HG02943 (cell line): Measurements from ENCODE around the gene ADARB1.

ENCODE experiments used
- ATAC-seq: cut with Tn5 transposase; IDR thresholded peaks from one replicate; pipeline ENCODE4 v1.9.1; 2021; ENCODE audit warnings: mild to moderate bottlenecking, low read depth, moderate library complexity; ENCODE audit not compliant: unreplicated experiment

Gene ADARB1

GRCh38 chr21:45257673-45258341 lies 183.4 kb downstream of the ADARB1 start:
- ATAC-seq: no peak

GRCh38 chr21:45258466-45258865 lies 184.1 kb downstream of the ADARB1 start:
- no peak for ATAC-seq

- no peak for ATAC-seq
Measured at GRCh38 chr21:45259206-45259840, 184.9 kb downstream of the ADARB1 start.

DNA sequence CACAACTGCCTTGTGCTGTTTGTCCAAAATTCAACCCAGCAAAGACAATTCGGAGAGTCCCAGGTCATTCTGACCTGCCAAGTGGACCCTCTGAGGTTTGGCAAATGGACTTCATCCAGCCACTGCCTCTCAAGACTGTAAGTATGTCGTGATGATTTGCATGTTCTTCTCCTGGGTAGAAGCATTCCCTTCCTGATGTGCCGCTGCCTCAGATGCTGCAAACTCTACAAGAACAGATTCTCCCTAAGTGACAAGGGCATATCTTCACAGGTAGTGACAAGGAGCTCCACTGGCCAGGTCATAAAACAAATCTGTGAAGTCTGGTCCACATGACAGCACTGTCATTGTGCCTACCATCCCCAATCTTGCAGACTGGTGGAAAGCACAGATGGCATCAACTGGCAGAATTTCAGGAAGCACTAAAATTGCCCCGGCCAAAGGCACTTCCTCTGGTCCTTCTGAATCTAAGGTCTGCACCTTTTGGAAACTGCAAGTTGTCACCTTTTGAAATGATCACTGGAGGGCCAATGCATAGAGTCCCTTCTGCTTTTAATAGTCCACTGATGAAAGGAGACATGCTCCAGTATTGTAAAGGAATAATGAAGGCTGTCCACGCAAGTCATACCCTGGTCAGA lies 185.9 kb downstream of the ADARB1 start:
- no peak for ATAC-seq

GRCh38 chr21:45261093-45261492 lies 186.7 kb downstream of the ADARB1 start:
- no peak for ATAC-seq

GRCh38 chr21:45262041-45262581 lies 187.7 kb downstream of the ADARB1 start:
- ATAC-seq: no peak

- ATAC-seq: no peak
Measured at GRCh38 chr21:45262616-45263015, 188.2 kb downstream of the ADARB1 start.

- ATAC-seq: no peak
Measured at GRCh38 chr21:45263534-45263933, 189.2 kb downstream of the ADARB1 start.

- ATAC-seq: no peak
Measured at GRCh38 chr21:45264146-45264911, 189.9 kb downstream of the ADARB1 start.

- no peak for ATAC-seq
Measured at GRCh38 chr21:45264912-45265515, 190.6 kb downstream of the ADARB1 start.

- no peak for ATAC-seq
Measured at GRCh38 chr21:45265721-45266517, 191.5 kb downstream of the ADARB1 start.

DNA sequence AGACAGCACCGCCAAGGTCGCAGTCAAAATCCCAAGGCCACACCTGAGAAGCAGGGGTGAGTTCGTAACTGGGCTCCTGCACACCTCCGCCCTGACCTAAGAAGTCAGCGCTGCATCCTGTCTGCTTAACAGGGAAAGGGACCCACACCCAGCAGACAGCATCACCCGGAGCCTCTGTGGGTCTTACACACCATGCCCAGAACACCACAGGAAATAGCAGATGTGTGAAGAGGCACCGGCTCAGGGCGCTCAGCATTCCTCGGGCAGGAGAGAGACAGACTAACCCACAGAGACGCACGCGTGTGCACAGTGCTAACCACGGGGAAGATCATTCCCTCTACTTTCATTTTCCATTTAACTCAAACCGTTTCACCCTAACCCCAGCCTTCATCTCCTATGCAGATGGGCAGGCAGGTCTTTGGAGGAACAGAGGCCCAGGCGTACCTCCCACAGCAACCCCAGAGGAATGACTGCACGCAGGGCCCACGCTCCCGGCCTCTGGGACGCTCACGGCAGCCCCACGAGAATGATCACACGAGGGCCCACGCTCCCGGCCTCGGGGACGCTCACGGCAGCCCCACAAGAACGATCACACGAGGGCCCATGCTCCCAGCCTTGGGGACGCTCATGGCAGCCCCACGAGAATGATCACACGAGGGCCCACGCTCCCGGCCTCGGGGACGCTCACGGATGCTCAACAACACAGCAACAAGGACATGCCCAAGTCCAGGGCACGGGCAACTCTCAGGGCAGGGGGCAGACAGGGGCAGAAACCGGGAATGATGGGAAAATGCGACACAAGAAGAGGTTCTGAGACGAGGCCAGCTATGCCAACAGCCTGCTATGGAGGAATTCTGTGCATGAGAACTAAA lies 192.4 kb downstream of the ADARB1 start:
- no peak for ATAC-seq

DNA sequence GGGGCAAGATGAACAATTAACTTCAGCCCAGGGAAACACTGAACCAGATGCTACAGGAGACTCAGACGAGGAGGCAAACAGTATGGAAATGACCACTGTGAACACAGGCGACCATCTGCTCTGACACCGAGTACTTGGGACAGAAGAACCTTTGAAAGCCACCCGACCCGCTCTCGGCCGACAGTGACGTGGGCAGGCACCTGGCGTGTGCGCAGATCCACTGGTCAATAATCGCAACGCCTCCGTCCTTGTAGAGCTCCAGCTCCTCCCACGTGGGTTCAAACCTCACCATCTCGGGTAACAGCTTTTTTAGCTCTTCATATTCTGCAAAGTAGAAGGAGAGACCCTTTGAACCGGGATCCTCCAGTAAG lies 193.0 kb downstream of the ADARB1 start:
- no peak for ATAC-seq

GRCh38 chr21:45269861-45270260 lies 195.5 kb downstream of the ADARB1 start:
- no peak for ATAC-seq

DNA sequence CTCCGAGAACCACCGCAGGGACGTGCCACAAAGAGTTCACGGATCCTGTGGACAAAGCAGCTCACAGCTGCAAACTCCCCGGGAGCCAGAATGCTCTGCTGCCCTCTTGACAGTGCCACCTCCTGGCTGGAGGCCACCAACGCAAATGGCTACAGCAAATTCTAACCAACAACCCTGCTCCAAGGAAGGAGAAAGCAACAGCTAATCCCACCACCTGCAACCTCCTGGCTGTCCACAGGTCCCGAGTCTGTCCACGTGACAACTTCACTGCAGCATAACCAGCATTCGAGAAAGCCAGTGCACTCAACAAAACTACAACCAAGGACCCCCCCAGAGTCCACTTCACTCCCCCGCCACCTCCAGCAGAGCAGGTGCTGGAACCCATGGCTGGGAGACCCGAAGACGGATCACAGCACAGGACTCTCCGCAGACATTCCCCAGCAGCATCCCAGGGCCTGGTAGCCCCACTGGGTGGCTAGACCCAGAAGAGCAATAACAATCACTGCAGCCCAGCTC lies 196.0 kb downstream of the ADARB1 start:
- no peak for ATAC-seq
